Right hindlimb (tissue), 1 donor: ENCODE data around the gene TMEM161A.
"Not testable (repeated sequence)": the region's sequence is repeated elsewhere in the genome, so short reads cannot be mapped to it uniquely, and the experiment has no call there.

Experiments used
- DNase-seq: peaks from one replicate; pipeline ENCODE4 v3.0.0-alpha.2; 2018

The TMEM161A gene

DNA sequence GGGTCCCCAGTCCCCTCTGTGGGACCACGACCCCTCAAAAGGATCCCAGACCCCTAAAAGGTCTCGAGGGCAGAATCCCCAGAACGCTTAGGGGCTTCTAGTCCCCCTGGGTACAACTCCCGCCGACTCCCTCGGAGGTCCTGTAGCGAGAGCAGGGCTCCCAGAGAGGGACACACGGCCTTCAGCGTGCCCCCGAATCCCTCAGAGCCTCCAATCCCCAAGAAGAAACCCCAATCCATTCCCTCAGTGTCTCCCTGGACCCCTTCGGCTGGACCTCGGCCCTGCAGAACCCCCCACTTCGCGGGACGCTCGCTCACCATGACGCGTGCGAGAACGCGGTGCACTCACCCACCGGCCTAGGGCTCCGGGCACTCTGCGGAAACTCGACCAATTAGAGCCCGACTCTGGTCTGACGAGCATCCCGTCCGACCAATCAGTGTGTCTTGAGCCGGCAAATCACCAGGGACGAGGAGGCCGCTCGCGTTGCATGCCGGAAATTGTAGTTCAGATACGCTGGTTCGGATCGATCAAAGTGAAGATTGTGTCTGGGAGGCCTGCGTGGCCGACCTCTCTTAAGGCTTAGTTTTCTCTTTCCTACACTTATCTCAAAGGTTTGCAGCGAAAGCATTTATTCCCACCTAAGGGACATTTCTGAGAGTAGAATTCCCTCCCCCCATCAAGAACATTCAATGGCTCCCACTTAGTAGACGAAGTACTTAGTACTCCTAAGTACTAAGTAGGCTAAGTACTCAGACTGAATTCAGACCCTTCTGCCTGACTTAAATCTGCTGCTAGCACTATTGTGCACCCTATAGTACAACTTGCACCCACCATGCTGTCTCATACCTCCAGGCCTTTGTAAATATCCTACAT, at the start of gene TMEM161A:
Gene TMEM161A (minus strand): TSS at position 370 of the 873 bp plus-strand sequence. CDS start 50 bp downstream, at position 320.
- peak; percentile 98 for DNase-seq

DNA sequence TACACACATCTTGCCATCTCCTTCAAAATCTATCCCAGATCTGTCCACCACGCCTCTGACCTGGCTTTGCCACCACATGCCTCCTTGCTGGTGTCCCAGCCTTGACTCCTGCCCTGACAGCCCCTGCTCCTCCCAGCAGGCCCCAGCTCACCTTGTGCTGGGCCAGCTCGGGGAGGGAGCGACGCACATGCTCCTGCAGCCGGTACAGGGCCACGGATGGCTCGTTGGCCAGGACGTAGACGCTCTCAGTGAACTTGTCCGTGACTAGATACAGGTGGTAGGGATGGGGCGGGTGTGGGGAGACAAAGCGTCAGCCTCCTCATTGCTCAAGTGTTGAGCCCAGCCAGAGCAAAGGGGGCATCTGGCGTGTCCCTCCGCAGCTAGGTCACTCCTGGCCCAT, 48.5 kb upstream of the TMEM161A start:
- no peak for DNase-seq

DNA sequence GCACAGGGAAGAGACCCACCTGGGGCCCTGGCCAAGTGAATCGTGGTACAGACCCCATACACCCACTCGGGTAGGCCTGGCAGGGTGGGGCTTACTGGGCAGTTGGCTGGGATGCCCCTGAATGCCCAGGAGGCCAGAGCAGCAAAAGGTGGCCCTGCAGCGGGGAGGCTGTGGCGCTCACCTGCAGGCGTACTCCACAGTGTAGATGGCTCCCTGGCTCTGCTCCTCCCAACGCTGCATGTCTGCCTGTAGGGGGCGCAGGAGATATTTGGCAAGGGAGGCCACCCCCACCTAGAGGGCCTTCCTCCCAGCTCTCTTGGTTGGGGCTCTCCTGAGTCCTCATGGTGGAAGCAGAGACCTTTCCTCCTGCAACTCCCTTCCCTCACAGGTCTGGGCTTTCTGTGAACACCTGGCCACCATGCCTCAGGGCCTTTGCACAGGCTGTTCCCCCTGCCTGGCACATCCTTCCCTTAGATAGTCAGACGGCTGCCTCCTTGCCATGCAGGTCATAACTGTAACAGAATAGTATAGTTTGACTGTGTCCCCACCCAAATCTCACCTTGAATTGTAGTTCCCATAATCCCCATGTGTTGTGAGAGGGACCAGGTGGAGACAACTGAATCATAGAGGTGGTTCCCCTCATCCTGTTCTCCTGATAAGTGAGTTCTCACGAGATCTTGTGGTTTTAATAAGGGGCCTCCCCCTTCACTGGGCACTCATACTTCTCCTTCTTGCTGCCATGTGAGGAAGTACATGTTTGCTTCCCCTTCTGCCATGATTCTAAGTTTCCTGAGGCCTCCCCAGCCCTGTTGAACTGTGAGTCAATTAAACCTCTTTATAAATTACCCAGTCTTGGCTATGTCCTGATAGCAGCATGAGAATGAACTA, 47.8 kb upstream of the TMEM161A start:
- DNase-seq, result no peak

DNA sequence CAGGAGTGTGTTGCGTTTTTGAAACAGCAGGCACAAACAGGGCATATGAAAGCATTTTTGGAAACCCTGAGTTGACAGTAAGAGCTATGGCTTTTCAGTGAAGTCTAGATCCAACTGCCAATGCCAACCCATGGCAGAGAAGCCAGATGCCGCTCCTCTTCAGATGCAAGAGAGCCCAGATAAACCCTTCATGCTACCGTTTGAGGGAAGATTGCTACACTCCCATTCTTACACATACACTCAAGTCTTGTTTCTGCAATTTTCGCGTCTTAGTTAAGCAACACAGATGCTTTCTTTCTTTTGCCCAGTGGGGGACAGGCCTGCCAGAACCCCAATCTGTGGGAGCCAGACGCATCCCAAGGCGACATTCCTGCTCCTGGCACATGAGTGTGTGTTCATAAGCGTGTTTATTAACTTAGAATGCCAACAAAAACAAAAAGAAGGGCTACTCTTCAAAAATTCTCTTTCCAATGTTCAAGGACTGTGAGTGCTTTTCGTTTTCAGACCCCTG, 43.3 kb upstream of the TMEM161A start:
- DNase-seq, result no peak

DNA sequence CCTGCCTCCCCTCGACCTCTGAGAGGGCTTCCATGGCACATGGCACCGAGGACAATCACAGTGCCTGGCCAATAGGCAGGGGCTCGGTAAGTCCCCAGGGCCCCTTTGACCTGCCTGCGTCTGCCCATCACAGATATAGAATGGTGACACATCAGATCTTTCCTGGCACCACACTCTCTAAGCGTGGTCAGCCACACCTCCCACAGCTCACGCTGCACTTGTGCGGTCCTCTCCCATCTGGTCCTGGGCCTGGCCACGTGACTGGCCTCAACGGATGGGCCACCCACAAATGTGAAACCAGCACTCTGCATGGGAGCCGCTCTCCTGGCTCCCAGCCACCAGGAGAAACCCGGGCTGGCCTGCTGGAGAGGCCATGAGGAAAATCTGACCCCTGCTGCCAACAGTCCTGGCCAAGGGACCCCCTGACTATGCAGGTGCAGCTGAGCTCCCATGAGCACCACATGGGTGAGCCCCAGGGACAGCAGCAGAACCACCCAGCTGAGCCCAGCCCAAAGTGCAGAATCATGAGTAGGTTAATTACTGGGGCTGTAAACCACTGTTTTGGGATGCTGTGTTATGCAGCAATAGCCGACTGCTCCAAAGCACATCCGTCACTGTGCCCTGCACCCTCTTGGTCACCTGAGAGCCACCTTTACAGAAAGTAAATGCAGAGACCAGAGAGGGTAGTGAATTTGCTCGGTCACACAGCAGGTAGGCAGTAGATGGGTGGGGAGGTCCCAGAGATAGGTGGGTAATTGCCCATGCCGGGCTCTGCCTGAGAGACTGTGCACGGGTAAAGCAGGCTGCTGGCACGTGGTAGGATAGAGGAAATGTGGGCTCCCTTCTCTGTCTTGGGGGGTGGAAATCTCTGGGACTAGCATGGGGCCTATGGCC, 41.5 kb upstream of the TMEM161A start:
- no peak for DNase-seq

DNA sequence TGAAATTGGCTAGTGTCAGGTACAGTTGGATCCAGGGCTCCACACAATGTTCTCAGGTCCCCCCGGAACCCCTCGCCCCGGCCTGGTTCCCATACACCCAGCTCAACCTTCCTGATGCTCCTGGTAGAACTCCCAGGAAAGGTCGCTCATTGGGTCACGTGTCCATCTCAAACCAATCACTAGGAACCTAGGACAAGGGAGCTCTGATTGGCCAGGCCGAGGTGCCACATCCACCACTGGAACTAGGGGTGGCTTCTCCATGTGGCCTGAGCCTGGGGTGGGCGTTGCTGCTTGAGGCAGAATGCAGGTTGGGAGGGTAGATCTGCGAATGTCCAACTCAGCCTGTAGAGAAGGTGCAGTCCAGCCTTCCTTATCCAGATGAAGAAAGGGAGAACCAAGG, 38.7 kb upstream of the TMEM161A start:
- no peak for DNase-seq

DNA sequence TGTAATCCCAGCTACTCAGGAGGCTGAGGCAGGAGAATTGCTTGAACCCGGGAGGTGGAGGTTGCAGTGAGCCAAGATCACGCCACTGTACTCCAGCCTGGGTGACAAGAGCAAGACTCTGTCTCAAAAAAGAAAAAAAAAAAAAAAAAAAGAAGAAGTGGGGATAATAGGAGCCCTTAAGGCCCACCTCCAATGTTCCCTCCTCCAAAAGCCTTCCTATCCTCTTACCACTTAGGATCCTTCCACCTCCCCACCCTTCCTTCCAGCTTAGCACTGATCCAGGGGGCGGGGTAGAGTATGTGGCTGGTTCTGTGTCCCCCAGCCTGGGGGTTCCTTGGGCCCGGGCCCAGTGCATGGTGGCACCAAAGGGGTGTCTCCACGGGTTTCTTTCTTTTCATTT, 35.0 kb upstream of the TMEM161A start:
- not testable (repeated sequence) for DNase-seq

DNA sequence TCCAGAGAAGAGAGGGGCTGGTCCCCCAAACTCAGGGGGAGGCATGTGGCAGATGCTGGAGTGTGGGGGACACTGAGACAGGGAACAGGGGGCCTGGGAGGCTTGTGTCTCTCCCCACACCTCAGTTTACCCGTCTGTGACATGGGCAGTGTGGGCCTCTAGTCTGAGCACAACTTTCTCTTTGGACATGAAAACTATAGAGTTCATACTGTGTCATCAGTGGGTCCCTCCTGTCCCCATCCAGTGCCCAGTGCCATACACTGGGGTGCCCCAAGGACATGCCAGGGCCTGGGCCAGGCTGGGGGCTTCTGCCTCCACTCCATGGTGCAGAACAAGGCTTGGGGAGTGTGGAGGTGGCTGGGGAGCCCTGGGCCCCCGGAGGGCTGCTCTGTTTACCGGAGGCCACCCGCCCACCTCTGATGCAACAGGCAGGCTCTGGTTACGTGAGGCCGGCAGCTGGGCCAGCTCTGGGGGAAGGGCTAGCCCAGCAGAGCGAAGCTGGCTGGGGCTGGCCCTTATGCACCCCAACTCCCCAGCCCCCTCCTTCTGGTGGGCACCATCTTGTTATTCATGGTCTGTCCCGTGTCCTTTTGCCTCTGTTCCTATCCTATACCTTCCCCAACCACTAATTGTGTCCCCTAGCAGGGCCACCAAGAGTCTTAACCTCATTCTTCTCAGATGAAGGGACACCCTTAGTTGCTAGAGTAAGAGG, 33.7 kb upstream of the TMEM161A start:
- DNase-seq, result no peak

DNA sequence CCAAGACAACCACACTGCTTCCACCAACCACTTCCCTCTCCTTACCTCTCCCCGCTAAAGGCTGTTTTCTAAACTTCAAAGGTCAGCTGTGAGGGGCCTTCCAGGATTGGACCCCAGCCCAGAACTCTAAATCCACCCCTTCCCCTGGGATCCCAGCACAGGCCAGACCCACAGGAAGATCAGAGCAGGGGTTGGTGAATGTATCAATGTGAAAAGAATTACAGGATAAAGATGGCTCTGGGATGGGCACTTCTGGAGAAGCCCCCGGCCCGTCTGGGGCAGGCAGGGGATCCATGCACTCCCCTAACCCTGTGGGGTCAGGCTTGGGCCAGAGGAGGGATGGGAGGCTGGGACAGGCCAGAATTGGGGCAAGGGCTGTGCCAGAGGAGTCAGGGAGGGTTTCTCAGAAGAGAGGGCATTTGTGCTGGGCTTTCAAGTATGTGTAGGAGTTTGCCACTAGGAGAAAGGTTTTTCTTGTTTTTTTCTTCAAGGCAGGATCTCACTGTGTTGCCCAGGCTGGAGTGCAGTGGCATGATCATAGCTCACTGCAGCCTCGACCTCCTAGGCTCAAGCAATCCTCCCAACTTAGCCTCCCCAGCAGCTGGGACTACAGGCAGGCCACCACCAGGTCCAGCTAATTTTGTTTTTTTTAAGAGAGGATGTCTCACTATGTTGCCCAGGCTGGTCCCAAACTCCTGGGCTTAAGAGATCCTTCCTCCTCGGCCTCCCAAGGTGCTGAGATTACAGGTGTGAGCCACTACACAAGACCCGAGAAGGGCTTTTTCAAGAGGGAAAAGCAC, 32.8 kb upstream of the TMEM161A start:
- no peak for DNase-seq

DNA sequence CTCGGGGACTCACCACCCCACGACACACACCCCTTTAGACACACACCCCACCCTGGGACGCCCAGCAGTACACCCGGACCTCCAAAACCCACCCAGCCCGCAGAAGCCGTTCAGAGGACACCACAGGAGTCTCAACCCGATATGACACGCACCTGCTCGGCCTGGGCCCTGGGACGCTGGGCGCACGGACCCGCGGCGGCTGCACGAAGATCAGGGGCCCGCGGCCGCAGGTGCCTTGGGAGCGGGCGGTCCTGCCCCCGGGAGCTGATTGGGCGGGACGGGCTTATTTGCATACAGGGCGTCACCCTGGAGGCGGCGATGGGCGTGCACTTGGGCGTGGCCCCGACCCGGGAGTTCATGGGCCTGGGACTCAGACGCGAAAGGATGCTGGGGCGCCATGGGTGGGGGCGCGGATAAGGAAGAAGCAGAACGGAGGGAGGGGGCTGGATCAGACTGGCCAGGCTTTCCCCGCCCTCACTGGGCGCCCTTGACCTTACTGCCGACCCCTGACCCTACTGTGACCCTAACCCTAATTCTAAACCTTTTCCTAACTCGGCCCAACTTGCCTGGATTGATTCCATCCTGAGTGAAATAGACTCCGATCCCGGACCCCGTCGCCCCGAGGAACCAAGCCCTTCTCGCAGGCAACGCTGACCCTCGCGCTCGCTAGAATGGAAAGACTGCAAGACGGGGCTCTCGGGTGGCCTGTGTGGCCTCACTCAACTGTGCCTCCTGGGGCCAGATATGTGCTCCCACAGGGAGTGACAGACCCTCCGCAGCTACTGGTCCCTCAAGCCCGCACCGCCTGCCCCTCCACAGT, 32.0 kb upstream of the TMEM161A start, which contains the start of gene MEF2B:
Gene MEF2B (minus strand): TSS at position 211 of the 820 bp plus-strand sequence. CDS start 19,528 bp downstream, outside the sequence.
- DNase-seq, result peak; percentile 76

DNA sequence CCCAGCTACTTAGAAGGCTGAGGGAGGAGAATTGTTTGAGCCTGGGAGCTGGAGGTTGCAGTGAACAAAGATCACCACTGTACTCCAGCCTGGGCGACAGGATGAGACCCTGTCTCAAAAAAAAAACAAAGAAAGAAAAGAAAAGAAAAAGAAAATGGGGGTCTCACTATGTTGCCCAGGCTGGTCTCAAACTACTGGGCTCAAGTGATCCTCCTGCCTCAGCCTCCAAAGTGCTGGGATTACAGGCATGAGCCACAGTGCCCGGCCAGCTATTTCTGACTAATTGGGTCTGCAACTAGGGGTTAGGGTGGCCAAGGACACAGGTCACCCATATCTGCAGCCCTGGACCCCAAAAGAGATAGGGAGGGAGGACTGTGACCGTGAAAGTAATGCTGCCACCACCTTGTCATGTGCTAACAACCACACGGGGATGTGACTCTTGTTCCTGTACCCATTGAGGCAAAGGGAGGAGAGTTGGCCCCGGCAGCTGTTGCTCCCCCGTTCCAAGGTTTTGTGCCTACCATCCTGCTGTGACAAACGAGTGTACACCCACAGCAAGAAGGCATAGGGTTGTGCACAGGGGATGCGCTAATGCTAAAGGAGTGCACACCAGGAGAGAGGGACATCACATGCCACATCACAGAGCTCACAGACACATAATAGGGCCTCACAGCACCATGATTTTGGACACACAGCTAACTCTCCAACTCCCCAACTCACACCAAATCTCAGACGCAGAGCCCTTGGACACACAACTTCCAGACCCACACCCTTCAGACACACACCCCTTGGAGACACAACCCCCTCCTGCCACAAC, 31.2 kb upstream of the TMEM161A start:
- no peak for DNase-seq

DNA sequence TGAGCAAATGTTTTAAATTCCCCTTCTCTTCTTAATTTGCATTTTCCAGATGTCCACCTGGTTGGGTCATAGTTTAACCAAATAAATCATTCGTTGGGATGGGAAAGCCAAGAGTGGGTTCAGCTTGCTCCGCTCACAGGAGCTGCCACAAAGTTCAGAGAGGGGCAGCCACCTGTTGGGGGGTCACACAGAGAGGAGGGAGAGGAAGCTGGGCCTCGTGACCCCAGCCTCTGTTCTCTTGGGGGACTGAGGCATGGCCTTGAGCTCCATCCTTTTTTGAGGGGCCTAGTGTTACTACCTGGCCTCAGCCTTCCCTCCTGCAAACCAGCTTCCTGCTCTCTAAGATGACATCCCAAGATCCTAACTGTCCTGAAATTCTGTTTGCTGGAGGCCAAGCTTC, 29.3 kb upstream of the TMEM161A start:
- DNase-seq, result no peak

DNA sequence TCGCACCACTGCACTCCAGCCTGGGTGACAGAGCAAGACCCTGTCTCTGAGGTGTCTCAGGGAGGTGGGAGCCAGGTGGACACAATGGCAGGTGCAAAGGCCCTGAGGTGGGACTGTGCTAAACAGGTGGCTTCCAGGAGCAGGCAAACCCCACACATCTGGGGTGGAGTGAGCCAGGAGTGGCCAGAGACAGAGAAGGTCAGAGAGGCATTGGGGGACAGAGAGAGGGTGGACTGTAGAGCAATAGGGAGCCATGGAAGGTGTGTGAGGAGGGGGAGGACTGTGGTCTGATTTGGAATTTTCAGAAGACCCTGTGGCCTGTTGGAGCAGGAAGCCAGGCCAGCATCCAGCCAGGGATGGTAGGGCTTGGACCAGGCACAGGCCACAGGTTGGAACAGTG, 27.1 kb upstream of the TMEM161A start:
- DNase-seq, result no peak

DNA sequence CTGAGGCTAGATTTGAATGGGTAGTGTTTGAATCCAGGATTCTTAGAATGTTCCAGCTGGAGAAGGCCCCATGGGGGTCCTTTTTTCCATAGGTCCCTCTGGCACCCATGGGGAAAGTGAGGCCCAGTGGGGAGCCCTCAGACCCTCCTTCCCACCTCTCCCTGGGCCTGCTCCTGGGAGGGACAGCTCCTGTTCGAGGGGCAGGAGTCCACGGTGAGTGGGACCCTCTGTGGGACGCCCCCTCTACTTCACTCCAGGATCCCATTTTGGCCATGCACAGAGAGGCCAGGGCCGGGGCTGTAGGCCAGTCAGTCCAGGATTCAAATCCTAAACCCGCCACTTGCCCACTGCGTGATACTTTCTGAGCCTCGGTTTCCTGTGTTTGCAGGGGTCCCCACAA, 24.2 kb upstream of the TMEM161A start:
- no peak for DNase-seq

DNA sequence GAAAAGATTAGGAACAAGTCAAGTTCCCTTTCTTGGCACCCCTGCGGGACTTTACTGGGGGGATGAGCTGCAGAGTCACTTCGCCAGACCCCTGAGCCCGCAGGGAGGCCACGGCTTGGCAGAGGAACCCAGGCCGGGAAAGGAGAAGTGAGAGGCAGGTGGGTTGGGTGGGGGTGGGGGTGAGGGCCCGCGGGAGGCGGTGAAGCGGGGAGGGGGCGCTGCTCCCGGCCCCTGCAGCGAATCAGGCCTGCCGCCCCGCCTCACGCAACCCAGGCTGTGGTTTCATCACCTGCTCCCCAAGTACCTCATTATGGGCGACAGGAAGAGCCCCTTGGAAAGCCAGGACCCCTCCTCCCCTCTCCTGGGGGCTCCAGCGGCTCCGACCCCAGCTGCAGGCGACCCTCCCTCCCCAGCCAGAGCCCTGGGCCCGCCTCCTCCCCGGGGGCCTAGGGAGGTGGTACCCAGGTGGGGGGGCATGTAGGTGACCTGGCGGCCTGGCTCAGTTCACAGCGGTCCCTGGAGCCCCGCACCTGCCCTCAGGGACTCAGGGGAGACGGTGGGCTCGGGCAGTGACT, 22.3 kb upstream of the TMEM161A start:
- DNase-seq, result no peak

DNA sequence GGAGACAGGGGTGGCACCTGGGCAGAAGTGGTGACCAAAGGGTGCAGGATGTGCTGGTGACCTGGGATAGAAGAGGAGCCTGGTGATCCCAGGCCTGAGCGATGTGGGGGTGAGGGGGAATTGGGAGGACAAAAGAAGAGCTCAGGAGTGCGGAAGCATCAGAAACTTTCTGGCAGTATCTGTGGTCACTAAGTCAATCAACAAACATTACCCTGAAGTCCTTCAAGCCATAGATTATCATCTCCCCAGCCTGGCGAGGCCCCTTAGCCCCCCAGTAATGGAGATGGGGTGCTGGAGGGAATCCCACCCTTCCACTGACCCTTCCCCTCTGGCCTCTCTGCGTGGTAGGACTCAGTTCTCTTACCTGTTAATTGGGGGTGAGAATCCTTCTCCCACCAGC, 21.3 kb upstream of the TMEM161A start:
- DNase-seq, result no peak

DNA sequence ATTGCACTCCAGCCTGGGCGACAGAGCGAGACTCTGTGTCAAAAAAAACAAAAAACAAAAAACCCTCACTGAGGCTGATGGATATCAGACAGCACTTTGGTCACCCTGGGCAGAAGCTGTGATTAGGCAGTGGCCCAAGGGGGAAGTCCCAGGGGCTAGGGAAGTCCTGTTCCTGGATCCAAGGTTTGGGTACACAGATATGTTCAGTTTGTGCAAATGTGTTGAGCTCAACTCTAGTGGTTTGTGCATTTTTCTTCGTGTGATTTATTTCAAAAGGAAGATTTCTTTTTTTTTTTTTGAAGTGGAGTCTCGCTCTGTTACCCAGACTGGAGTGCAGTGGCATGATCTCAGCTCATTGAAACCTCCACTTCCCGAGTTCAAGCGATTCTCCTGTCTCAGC, 19.5 kb upstream of the TMEM161A start:
- no peak for DNase-seq

DNA sequence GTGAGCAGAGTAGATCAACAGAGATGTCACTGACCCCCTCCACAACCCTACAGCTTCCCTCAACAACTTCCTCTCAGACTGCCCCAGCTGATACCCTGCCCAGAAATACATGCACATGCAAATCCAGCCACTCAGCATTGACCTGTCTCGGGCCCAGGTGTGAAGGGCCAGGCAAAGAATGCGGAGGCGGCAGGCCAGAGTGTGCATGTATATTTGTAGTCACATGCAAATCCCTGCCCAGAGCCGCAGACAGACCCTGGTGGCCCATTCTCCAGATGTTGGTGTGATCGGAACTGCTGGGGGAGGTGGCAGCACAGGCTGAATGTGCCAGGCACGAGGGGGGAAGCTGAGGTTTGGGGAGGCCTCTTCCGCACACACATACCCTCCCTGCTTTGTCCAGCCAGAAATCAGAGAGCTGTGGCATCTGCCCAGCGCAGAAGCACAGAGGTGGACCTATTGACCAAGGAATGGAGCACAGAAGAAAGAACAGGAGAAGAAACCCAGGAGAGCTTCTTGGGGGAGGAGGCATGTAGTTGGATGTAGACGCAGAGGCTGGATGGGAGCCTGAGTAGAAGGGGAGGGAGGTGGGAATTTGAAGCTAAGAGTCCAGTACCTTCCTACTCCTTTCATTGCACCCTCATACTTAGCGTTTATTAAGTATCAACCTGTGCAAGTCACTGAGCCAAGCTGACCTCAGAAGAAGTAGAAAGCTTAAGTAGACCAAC, 17.4 kb upstream of the TMEM161A start:
- no peak for DNase-seq
